Lung (tissue), 12 donors: ENCODE data around the gene RIN3. TPM values are rescaled to one million over a fixed set of nuclear protein-coding genes. Genes with fewer than 3 reads are reported as not detected.

ENCODE experiments used
- ATAC-seq: fragments of 200-7000 bp; cut with Tn5 transposase; one replicate; pipeline ENCODE4 v1.9.1; 2020; ENCODE audit warnings: moderate number of reproducible peaks; ENCODE audit not compliant: insufficient read depth, low FRiP score
- DNase-seq, 3 donors: peaks; one replicate each; pipeline ENCODE4 v3.0.0-alpha.2; 2013 to 2017
- H3K27ac ChIP-seq, 2 donors: one replicate each; pipeline ENCODE4 v1.5.1; 2013; ENCODE audit warnings: mild to moderate bottlenecking in 2 of 2, moderate library complexity in 2 of 2, control low read depth in 1 of 2, inconsistent platforms in 1 of 2, low read depth in 1 of 2, low read length in 1 of 2
- H3K27me3 ChIP-seq, 3 donors: one replicate each; pipeline ENCODE4 v1.5.1; 2013; ENCODE audit warnings: low read length in 2 of 3; ENCODE audit not compliant: control insufficient read depth in 3 of 3, insufficient read depth in 3 of 3
- H3K36me3 ChIP-seq, 4 donors: one replicate each; pipeline ENCODE4 v1.5.1; 2013; ENCODE audit warnings: low read length in 4 of 4, mild to moderate bottlenecking in 1 of 4, moderate library complexity in 1 of 4; ENCODE audit not compliant: control insufficient read depth in 4 of 4, insufficient read depth in 4 of 4
- H3K4me1 ChIP-seq, 5 donors: one replicate each; pipeline ENCODE4 v1.5.1; 2013; ENCODE audit warnings: low read length in 5 of 5, mild to moderate bottlenecking in 2 of 5, moderate library complexity in 1 of 5; ENCODE audit not compliant: control insufficient read depth in 5 of 5, insufficient read depth in 5 of 5
- H3K4me3 ChIP-seq: one replicate; pipeline ENCODE4 v1.5.1; 2013; ENCODE audit warnings: mild to moderate bottlenecking, control low read depth, moderate library complexity
- H3K9ac ChIP-seq, 2 donors: one replicate each; pipeline ENCODE4 v1.5.1; 2013; ENCODE audit warnings: low read length in 2 of 2, control low read depth in 1 of 2; ENCODE audit not compliant: insufficient read depth in 1 of 2
- H3K9me3 ChIP-seq, 4 donors: one replicate each; pipeline ENCODE4 v1.5.1; 2013; ENCODE audit warnings: low read length in 3 of 4, mild to moderate bottlenecking in 1 of 4, moderate library complexity in 1 of 4; ENCODE audit not compliant: control insufficient read depth in 4 of 4, insufficient read depth in 3 of 4
- WGBS, 2 donors: extraction: QIAGEN DNeasy Blood & Tissue Kit; methylation state at CpG; one replicate each; pipeline ENCODE4 v1.1.7; 2013; 5-methylcytosine and 5-hydroxymethylcytosine counted together
- polyA plus RNA-seq, 2 donors: library from polyadenylated mRNA; stranded (reverse); fragments of 200-250 nt; gene quantifications; one replicate each; pipeline ENCODE4 v1.2.1, GENCODE V29; 2013
- total RNA-seq, 2 donors: library from RNA; depleted of rRNA in 1 of 2; stranded (reverse); fragments of >200 nt in 1 of 2; gene quantifications; one replicate each; pipeline ENCODE4 v1.2.1, GENCODE V29; 2014 to 2021
- TF ChIP-seq, protein P1 (sequence below): IDR thresholded peaks from 2 replicates; pipeline ENCODE4 v1.5.1; 2012; ENCODE audit warnings: mild to moderate bottlenecking; ENCODE audit errors: control extremely low read depth, extremely low read depth
- donor health status: control.
- donor health status: control.
- donor health status: Bipolar disorder and iron deficiency.
- donor health status: healthy.
- donor health status: DM: yes; HTN: yes; CAD: no.

The RIN3 gene
- total and polyA plus RNA-seq, 4 donors = 19.3 to 55.5 (median 40.2) TPM

DNA sequence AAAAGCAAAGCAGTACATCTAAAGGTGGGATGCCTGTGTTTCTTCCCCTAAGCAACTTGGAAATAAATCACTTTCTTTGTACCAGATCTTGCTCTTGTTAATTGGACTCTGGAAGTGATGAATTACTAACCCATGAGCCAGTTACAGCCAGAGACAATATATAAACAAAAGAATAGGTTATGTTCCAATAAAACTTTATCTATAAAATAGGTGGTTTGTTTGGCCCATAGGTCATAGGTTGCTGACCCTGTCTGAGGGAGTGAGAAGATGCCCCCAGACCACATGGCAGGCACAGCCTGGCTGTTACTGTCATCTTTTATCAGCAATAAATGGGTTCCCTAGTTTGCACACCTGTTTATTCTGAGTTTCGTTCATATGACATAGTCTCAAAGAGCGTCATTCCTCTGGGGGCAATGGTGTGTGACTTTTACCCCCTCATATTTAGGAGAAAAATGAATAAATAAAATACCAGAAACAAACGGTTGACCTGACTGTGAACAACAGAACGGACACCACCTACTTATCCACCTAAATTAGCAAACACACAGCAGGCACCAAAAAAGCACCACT lies 224.1 kb downstream of the RIN3 start:
- H3K4me3 ChIP-seq = no peak overlapping the region
- ATAC-seq = no peak
- H3K36me3 ChIP-seq = peaks cover 0 to 11% (median 4%) of the 10 kb centered on the region in 4 donors
- DNase-seq = no peak
- no peaks in the 10 kb centered on the region for H3K27me3 ChIP-seq
- WGBS, 2 donors = 88 to 93% methylated on average over 4 of the region's 4 CpGs
- H3K4me1 ChIP-seq = peaks cover 0 to 10% (median 0%) of the 10 kb centered on the region in 5 donors
- no peaks in the 10 kb centered on the region for H3K9me3 ChIP-seq
- peak overlapping the region in 1 of 2 donors; percentile 14 for H3K27ac ChIP-seq
- H3K9ac ChIP-seq = no peak overlapping the region
- TF ChIP-seq, protein P1, sequence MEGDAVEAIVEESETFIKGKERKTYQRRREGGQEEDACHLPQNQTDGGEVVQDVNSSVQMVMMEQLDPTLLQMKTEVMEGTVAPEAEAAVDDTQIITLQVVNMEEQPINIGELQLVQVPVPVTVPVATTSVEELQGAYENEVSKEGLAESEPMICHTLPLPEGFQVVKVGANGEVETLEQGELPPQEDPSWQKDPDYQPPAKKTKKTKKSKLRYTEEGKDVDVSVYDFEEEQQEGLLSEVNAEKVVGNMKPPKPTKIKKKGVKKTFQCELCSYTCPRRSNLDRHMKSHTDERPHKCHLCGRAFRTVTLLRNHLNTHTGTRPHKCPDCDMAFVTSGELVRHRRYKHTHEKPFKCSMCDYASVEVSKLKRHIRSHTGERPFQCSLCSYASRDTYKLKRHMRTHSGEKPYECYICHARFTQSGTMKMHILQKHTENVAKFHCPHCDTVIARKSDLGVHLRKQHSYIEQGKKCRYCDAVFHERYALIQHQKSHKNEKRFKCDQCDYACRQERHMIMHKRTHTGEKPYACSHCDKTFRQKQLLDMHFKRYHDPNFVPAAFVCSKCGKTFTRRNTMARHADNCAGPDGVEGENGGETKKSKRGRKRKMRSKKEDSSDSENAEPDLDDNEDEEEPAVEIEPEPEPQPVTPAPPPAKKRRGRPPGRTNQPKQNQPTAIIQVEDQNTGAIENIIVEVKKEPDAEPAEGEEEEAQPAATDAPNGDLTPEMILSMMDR = no peak

Other genes with a start within 250 kb of the RIN3 start
- gene SLC24A4, start 190.6 kb upstream of the RIN3 start, total RNA-seq = 1 to 10 TPM; 1.1 to 2.4 TPM
- under 1 TPM; 0.47 to 0.97 TPM for gene SLC24A4, start 190.6 kb upstream of the RIN3 start, polyA plus RNA-seq
- 100 to 1,000 TPM; 122 to 151 TPM for gene LGMN, start 234.8 kb downstream of the RIN3 start, total RNA-seq
- 100 to 1,000 TPM; 115 to 182 TPM for gene LGMN, start 234.8 kb downstream of the RIN3 start, polyA plus RNA-seq